Activated CD4-positive, alpha-beta memory T cell treated with anti-CD3 and anti-CD28 coated beads, Interleukin-2, amount 10 ng/mL, durations not matched to agents 7 days and 5 days (primary cell): ENCODE data around the gene LBP. TPM values are rescaled to one million over a fixed set of nuclear protein-coding genes. Genes with fewer than 3 reads are reported as not detected.

Experiments used
- CTCF ChIA-PET: fragments of 350-600 bp; sonication (Branson Sonifier 250); formaldehyde crosslinking; loops from one replicate; lab custom pipeline; 2021; ENCODE audit warnings: antibody characterized with exemption, inconsistent platforms; lab: Charles Lee
- POLR2A ChIA-PET: fragments of 350-600 bp; sonication (Branson Sonifier 250); formaldehyde crosslinking; loops from one replicate; lab custom pipeline; 2021; ENCODE audit warnings: antibody characterized with exemption; lab: Charles Lee
- DNase-seq: peaks from one replicate; pipeline ENCODE4 v3.0.0-alpha.2; 2020
- H3K27ac Mint-ChIP-seq: one replicate; pipeline ENCODE4 v1.8.0; 2021; ENCODE audit warnings: mild to moderate bottlenecking, mixed read lengths
- H3K27me3 Mint-ChIP-seq: one replicate; pipeline ENCODE4 v1.8.0; 2021; ENCODE audit warnings: mixed read lengths
- H3K36me3 Mint-ChIP-seq: one replicate; pipeline ENCODE4 v1.8.0; 2021; ENCODE audit warnings: low read depth, mixed read lengths
- H3K4me1 Mint-ChIP-seq: one replicate; pipeline ENCODE4 v1.8.0; 2021; ENCODE audit warnings: mixed read lengths
- H3K4me3 Mint-ChIP-seq: one replicate; pipeline ENCODE4 v1.8.0; 2021; ENCODE audit warnings: mild to moderate bottlenecking, mixed read lengths
- H3K9me3 Mint-ChIP-seq: one replicate; pipeline ENCODE4 v1.8.0; 2021; ENCODE audit warnings: mixed read lengths
- total RNA-seq, 2 experiments: library from RNA; stranded (reverse); gene quantifications; one replicate each; pipeline ENCODE4 v1.2.3, GENCODE V29; 2021

The LBP gene
- total RNA-seq, 2 experiments from 2014 or later: not detected

- POLR2A ChIA-PET: interaction anchor here (1.2 kb wide), 1 partner anchor 12 kb away, joined by 3 read pairs; no protein-coding TSS in a partner anchor
- no peak overlapping the region for H3K27ac Mint-ChIP-seq
- DNase-seq: no peak
- no peaks in the 10 kb centered on the region for H3K9me3 Mint-ChIP-seq
- no peak overlapping the region for H3K4me3 Mint-ChIP-seq
- H3K27me3 Mint-ChIP-seq: no peaks in the 10 kb centered on the region
- H3K36me3 Mint-ChIP-seq: peaks cover 78% of the 10 kb centered on the region
- peaks cover 9% of the 10 kb centered on the region for H3K4me1 Mint-ChIP-seq
- CTCF ChIA-PET: no interaction called here
These were observed 75.6 kb downstream of the LBP start for GRCh38 chr20:38421915-38422314.

- Mint-ChIP-seq H3K4me3 (no peak overlapping the region), H3K27me3 (no peaks in the 10 kb centered on the region), H3K4me1 (peaks cover 19% of the 10 kb centered on the region), H3K36me3 (peaks cover 82% of the 10 kb centered on the region), H3K27ac (no peak overlapping the region), H3K9me3 (no peaks in the 10 kb centered on the region)
- CTCF ChIA-PET: interaction anchor here (0.6 to 1.5 kb wide), 2 partner anchors 12 to 22 kb away, joined by 3 to 5 read pairs; partner anchors contain the start of gene SNHG17
- no peak for DNase-seq
- POLR2A ChIA-PET: interaction anchor here (3.1 kb wide), 1 partner anchor 11 kb away, joined by 30 read pairs; the partner anchor contains the start of gene SNHG17
These were observed 77.3 kb downstream of the LBP start for GRCh38 chr20:38423541-38423940.

- no peak for DNase-seq
- no peak overlapping the region for H3K4me3 Mint-ChIP-seq
- ChIA-PET CTCF (interaction anchor here (1.5 kb wide), 1 partner anchor 22 kb away, joined by 5 read pairs; no protein-coding TSS in a partner anchor), POLR2A (interaction anchor here (1.7 to 3.1 kb wide), 2 partner anchors 10 to 48 kb away, joined by 4 to 30 read pairs; partner anchors contain the start of genes RALGAPB and SNHG17)
- no peaks in the 10 kb centered on the region for H3K9me3 Mint-ChIP-seq
- H3K27me3 Mint-ChIP-seq: no peaks in the 10 kb centered on the region
- peaks cover 25% of the 10 kb centered on the region for H3K4me1 Mint-ChIP-seq
- peaks cover 82% of the 10 kb centered on the region for H3K36me3 Mint-ChIP-seq
- H3K27ac Mint-ChIP-seq: no peak overlapping the region
These were observed 78.1 kb downstream of the LBP start for GRCh38 chr20:38424401-38424800.

- H3K27me3 Mint-ChIP-seq: no peaks in the 10 kb centered on the region
- ChIA-PET POLR2A (interaction anchor here (0.6 to 3.1 kb wide), 3 partner anchors 8 to 47 kb away, joined by 3 to 30 read pairs (median 5); partner anchors contain the start of gene SNHG17), CTCF (interaction anchor here (1.0 kb wide), 1 partner anchor 20 kb away, joined by 3 read pairs; no protein-coding TSS in a partner anchor)
- DNase-seq: no peak
- no peaks in the 10 kb centered on the region for H3K9me3 Mint-ChIP-seq
- peak overlapping the region; percentile 21 for H3K27ac Mint-ChIP-seq
- no peak overlapping the region for H3K4me3 Mint-ChIP-seq
- H3K4me1 Mint-ChIP-seq: peaks cover 37% of the 10 kb centered on the region
- peaks cover 79% of the 10 kb centered on the region for H3K36me3 Mint-ChIP-seq
These were observed 80.0 kb downstream of the LBP start for GRCh38 chr20:38426006-38426897.

Other genes with a start within 250 kb of the LBP start
- under 1 TPM; 0.33 to 0.38 TPM for gene TGM2, start 181.2 kb upstream of the LBP start, total RNA-seq
- gene KIAA1755, start 85.7 kb upstream of the LBP start, total RNA-seq: not detected
- gene BPI, start 42.3 kb upstream of the LBP start, total RNA-seq: not detected
- 10 to 100 TPM; 30.1 to 33.4 TPM for gene SNHG17, start 88.8 kb downstream of the LBP start, total RNA-seq
- gene RALGAPB, start 126.4 kb downstream of the LBP start, total RNA-seq: 10 to 100 TPM; 30.5 to 31.3 TPM
- gene ADIG, start 234.7 kb downstream of the LBP start, total RNA-seq: not detected